ENCODE results near the gene SMR3A. TPM values are rescaled to one million over a fixed set of nuclear protein-coding genes. Genes with fewer than 3 reads are reported as not detected.

The SMR3A gene
- not detected in 2 replicates for polyA plus RNA-seq (2011; rRNA removed)
- polyA minus RNA-seq (2011; rRNA and poly(A)+ RNA removed), result not detected in 2 replicates

- CTCF ChIA-PET, result interaction anchor here (0.6 kb wide), 1 partner anchor 161 kb away, joined by 3 read pairs; no protein-coding TSS in a partner anchor
- DNase-seq (ENCODE audit: low read depth, low spot score), result no peak
- H3K9me3 ChIP-seq (ENCODE audit: control insufficient read depth, insufficient read depth, low read length), result no peaks in the 10 kb centered on the region
Measured at GRCh38 chr4:70360460-70360859, at the start of gene SMR3A. SMR3A (plus strand) TSS chr4:70360760; CDS start chr4:70362116, 1,356 bp downstream.

GRCh38 chr4:70313736-70314135 lies 46.8 kb upstream of the SMR3A start:
- Histone ChIP-seq H3K9me3 (ENCODE audit: control insufficient read depth, insufficient read depth, low read length) (no peaks in the 10 kb centered on the region), H3K27ac (ENCODE audit: low read depth, low read length) (no peak overlapping the region), H3K4me3 (ENCODE audit: low read depth, low read length) (no peak overlapping the region), H3K27me3 (ENCODE audit: control insufficient read depth, insufficient read depth, low read length) (no peaks in the 10 kb centered on the region)
- DNase-seq (ENCODE audit: low read depth, low spot score), result no peak
- ChIA-PET POLR2A (no interaction called here), CTCF (interaction anchor here (0.6 kb wide), 1 partner anchor 20 kb away, joined by 3 read pairs; no protein-coding TSS in a partner anchor)
- TF ChIP-seq CTCF (IDR thresholded peaks at IDR 0.05; ENCODE audit: low read depth, low read length), result no peak

More at GRCh38 chr4:70360460-70360859, at the start of gene SMR3A:
- H3K27ac ChIP-seq (ENCODE audit: low read depth, low read length), result no peak within 1 kb of the TSS
- no peak within 1 kb of the TSS for H3K4me3 ChIP-seq (ENCODE audit: low read depth, low read length)
- TF ChIP-seq CTCF (IDR thresholded peaks at IDR 0.05; ENCODE audit: low read depth, low read length), result no peak
- POLR2A ChIA-PET, result no interaction called here
- no peaks in the 10 kb centered on the region for H3K27me3 ChIP-seq (ENCODE audit: control insufficient read depth, insufficient read depth, low read length)

- no peak overlapping the region for H3K4me3 ChIP-seq (ENCODE audit: low read depth, low read length)
- DNase-seq (ENCODE audit: low read depth, low spot score), result no peak
- H3K27me3 ChIP-seq (ENCODE audit: control insufficient read depth, insufficient read depth, low read length), result no peaks in the 10 kb centered on the region
- H3K27ac ChIP-seq (ENCODE audit: low read depth, low read length), result no peak overlapping the region
- TF ChIP-seq CTCF (IDR thresholded peaks at IDR 0.05; ENCODE audit: low read depth, low read length), result no peak
- ChIA-PET CTCF (no interaction called here), POLR2A (no interaction called here)
- no peaks in the 10 kb centered on the region for H3K9me3 ChIP-seq (ENCODE audit: control insufficient read depth, insufficient read depth, low read length)
Measured at GRCh38 chr4:70315928-70316327, 44.6 kb upstream of the SMR3A start.

- no peak overlapping the region for H3K27ac ChIP-seq (ENCODE audit: low read depth, low read length)
- H3K27me3 ChIP-seq (ENCODE audit: control insufficient read depth, insufficient read depth, low read length), result no peaks in the 10 kb centered on the region
- DNase-seq (ENCODE audit: low read depth, low spot score), result no peak
- H3K9me3 ChIP-seq (ENCODE audit: control insufficient read depth, insufficient read depth, low read length), result no peaks in the 10 kb centered on the region
- H3K4me3 ChIP-seq (ENCODE audit: low read depth, low read length), result no peak overlapping the region
- POLR2A ChIA-PET, result no interaction called here
- CTCF ChIA-PET, result no interaction called here
- TF ChIP-seq CTCF (IDR thresholded peaks at IDR 0.05; ENCODE audit: low read depth, low read length), result no peak
Measured at GRCh38 chr4:70326052-70326451, 34.5 kb upstream of the SMR3A start.

- TF ChIP-seq CTCF (IDR thresholded peaks at IDR 0.05; ENCODE audit: low read depth, low read length), result no peak
- H3K4me3 ChIP-seq (ENCODE audit: low read depth, low read length), result no peak within 1 kb of the TSS
- ChIA-PET CTCF (no interaction called here), POLR2A (no interaction called here)
- no peaks in the 10 kb centered on the region for H3K9me3 ChIP-seq (ENCODE audit: control insufficient read depth, insufficient read depth, low read length)
- DNase-seq (ENCODE audit: low read depth, low spot score), result no peak
- no peaks in the 10 kb centered on the region for H3K27me3 ChIP-seq (ENCODE audit: control insufficient read depth, insufficient read depth, low read length)
- H3K27ac ChIP-seq (ENCODE audit: low read depth, low read length), result no peak within 1 kb of the TSS
Measured at GRCh38 chr4:70334681-70335080, 25.9 kb upstream of the SMR3A start, which contains the start of gene CABS1. CABS1 (plus strand) TSS chr4:70334981; CDS start chr4:70335040, 59 bp downstream.
